MM.1S (cell line): Measurements from ENCODE around the gene CADPS.

Experiments
- CTCF ChIP-seq: fragments of 300-600 bp; sonication (generic); IDR thresholded peaks from 2 replicates; pipeline ENCODE4 v1.5.1; 2016; ENCODE audit warnings: antibody characterized with exemption, low read length, mixed read lengths
- EZH2 ChIP-seq: fragments of 300-600 bp; sonication (generic); optimal IDR thresholded peaks from 2 replicates; pipeline ENCODE3; 2017; ENCODE audit warnings: low read depth, mild to moderate bottlenecking, antibody characterized with exemption, low read length, mixed read lengths

DNA sequence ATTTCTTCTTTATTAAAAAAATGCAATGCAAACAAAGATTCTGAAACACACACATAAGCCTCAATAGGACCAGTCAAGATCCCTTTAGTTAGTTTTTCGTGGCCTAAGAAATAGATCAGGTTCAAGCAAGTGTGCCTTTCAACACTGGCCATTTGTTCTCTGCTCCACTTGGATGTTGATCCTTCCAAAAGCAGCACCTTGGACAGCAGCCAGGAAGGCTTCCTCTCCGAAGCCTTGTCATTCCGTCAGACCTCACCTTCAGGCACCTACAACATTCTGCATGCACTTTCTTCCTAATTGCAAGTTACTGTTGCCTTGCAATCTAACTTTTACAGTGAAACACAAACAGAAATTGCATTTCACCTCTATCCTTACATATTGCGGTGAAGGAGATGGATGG is 346.0 kb downstream of the CADPS start:
- TF ChIP-seq CTCF (no peak), EZH2 (no peak)
